GM21528 (cell line): ENCODE measurements around the gene GASK1A.
"Not testable (repeated sequence)": the region's sequence is repeated elsewhere in the genome, so short reads cannot be mapped to it uniquely, and the experiment has no call there.

Experiments
- ATAC-seq: cut with Tn5 transposase; IDR thresholded peaks from one replicate; pipeline ENCODE4 v1.9.1; 2021; ENCODE audit warnings: mild to moderate bottlenecking, moderate library complexity; ENCODE audit not compliant: unreplicated experiment, low FRiP score

Gene GASK1A

GRCh38 chr3:42979044-42979972 lies at the start of gene GASK1A:
TSS of gene GASK1A (plus strand) at chr3:42979311. CDS start at chr3:42979643, 332 bp downstream.
- no peak for ATAC-seq

DNA sequence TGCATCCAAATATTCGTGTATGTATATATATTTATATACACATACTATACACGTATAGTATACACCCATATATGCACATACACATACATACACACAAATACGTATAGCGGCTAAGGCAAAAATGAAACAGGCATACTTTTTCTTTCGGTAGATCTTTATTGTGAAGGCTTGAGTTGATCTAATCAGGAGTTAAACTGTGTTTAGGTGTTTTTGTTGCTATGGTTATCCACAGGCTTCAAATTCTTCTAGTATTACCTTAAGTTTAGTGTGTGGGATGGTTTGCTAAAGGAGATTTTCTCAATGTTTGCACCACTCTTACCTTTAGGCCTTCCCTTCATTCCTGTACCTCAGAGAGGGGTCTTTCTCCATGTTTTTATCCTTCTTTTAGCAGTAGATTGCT lies 45.0 kb upstream of the GASK1A start:
- no peak for ATAC-seq

DNA sequence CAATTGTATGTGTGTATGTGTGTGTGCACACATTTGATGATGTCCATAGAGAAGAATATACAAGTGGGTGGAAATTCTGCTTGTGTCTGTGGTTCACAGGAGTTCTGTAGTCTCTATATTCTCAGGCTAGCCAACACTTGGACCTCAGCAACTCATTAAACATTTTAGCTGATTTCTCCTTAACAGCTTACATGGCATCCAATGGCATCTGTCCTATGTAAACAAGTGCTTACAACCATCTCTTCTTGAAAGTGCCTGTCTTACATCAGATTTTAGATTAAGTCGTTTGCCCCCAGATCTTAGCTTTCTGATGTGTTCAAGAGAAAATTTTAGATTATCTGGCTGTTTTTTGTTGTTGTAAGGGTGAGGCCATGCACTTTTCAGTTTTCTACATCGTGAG lies 44.2 kb upstream of the GASK1A start:
- ATAC-seq = no peak

DNA sequence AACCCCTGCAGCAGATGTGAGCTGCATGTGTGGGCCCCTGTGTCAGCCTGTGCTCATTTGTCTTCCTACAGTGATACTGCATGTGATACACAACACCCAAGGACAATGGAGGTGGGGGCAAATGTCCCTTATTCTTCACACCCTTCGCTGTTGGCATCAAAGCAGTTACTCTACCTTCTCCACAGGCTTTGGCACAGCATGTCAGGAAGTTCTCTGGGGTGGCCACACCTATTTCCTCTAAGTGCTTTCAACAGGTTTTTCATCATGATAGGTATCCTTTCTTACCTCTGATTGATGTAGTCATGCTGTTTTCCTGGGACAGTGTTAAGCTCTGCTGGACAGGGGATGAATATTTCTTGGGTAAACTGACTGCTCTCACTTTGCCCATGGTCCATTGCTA lies 43.6 kb upstream of the GASK1A start:
- ATAC-seq = no peak

GRCh38 chr3:42936157-42936981 lies 42.7 kb upstream of the GASK1A start:
- ATAC-seq = no peak

DNA sequence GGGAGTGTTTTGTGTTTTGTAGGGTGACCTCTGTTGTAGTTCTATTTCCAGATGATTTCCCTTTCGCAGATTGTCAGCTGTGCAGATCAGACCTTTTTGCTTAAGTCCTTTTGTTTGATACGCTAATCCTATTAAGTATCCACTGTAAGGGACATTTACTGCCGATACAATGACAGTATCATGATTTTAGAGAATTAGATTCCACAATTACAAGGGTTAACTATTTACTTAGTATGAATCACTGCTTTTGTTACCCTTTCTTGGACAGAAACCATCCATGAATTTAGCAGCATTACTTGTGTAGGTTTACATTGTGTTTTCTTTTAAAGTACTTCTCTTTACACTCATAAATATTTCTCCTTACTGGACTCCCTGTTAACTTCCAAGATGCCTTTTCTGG lies 41.8 kb upstream of the GASK1A start:
- no peak for ATAC-seq

DNA sequence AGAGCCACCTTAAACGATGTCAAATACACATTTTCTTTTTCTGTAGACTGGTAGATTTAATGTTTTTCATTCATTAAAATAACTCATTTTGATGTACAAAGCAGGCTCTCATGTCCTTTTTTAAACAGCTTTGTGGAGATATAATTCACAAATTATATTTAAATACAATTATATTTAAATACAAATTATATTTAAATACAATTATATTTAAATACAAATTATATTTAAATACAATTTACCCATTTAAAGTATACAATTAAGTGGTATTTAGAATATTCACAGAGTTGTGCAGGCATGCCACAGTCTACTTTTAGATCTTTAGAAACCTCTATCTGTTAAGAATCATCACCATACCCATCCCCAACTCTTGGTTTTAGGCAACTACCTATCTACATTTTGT lies 36.4 kb upstream of the GASK1A start:
- ATAC-seq = no peak

DNA sequence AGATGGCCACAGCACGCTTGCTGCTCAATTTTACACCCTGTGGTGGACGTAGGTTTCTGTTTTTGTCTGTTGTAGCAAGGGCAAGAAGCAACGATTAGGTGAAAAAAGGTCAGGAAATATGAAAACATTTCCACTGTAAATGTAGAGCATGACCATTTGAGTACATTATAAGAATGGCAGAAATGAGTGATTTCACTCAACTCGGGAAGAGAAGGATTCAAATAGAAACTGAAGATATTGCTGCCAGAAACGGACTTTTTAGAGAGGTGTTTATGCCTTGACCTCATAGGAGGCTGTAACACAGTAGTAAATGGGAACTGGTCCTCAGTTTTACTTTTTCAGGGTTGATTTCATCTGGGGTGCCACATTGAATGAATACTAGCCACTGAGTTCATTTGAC lies 33.1 kb upstream of the GASK1A start:
- ATAC-seq = no peak

- no peak for ATAC-seq
Observed at GRCh38 chr3:42957573-42957972, 21.5 kb upstream of the GASK1A start.

- no peak for ATAC-seq
Observed at GRCh38 chr3:42960282-42960681, 18.8 kb upstream of the GASK1A start.

GRCh38 chr3:42960786-42961185 lies 18.3 kb upstream of the GASK1A start:
- ATAC-seq = no peak

DNA sequence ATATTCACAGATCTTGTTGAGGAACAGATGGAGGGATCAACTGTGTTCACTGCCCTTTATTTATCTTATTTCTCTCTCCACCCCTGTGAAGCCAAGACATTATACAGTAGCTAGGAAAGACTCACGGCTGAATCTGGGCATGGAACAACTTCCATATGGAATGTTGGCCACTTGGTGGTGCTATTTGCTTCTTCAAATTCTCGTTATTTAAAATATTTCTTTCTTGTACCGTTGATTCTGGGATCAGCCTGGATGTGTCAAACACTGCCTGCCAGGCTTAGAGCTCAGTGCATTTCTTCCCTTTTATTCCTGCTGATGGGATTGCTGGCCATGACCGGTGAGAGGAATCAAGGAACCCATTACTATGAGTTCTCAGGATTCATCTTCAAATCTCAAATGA lies 17.5 kb upstream of the GASK1A start:
- ATAC-seq = no peak

DNA sequence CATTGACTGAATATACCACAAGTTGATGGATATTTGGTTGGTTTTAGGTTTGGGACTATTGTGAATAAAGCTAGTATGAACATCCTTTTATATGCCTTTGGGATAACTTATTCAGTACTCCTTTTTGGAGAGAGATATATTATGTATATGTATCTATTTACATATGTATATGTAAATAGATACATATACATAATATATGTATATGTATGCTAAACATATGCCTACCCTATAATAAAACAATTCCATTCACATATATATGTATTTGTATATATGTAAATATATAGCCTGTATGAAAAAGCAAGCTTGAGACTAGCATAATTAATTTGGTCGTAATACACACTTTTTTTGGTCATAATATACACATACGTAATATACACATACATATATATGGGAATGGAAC lies 15.8 kb upstream of the GASK1A start:
- no peak for ATAC-seq

- no peak for ATAC-seq
Observed at GRCh38 chr3:42964266-42964665, 14.8 kb upstream of the GASK1A start.

GRCh38 chr3:42970557-42970956 lies 8.6 kb upstream of the GASK1A start:
- ATAC-seq = no peak

DNA sequence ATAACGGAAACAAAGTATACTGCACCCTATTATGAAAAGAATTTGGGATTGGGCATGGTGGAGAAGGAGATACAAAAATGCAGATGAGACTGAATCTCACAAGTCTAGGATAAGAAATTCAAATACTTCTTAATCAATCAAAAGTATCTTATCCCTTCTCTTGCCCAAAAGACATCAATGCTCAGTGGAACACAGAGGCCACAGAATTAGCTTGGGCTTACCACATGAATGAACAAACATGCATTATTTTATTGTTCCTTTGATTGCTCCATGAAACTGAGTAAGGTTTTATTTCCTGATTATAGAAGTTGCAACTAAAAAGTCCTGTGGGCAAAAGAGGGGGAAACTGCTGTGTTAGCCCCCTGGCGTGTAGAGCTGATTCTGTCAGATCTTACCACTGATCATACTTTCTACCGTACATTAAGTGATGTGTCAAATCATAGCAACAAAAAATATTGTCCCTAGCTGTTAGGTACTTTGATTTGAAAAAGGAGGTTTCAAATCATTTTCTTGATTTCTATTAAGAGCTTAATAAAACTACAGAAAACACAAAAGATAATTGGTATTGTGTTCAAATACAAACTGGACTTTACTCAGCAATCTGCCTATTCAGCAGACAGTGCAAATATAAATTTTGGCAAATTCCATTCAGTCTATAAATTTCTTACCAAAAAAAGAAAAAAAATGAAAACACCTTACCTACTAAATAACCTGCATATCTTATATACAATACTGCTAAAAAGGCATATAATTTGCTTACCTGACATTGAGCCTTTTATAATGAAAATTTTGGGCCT lies 7.9 kb upstream of the GASK1A start:
- no peak for ATAC-seq

GRCh38 chr3:42974906-42975305 lies 4.2 kb upstream of the GASK1A start:
- ATAC-seq = not testable (repeated sequence)

DNA sequence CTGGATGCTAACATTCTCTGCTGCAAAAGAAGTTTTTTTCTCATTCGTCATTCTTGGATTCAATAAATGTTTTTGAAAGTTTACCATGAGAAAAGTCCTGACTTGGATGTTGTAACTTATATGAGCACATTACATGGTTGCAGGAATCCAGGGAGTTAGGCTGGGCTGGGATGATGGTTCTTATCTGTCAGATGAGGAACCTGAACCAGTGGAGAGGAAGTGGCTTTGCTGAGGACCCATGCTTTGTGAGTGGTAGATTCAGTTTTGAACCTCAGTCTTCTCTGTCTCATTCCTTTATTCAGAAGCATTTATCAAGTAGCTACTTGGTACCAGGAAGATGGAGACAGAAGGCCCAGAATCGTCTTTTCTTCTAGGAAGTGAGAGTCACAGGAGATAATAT lies 3.7 kb upstream of the GASK1A start:
- no peak for ATAC-seq

DNA sequence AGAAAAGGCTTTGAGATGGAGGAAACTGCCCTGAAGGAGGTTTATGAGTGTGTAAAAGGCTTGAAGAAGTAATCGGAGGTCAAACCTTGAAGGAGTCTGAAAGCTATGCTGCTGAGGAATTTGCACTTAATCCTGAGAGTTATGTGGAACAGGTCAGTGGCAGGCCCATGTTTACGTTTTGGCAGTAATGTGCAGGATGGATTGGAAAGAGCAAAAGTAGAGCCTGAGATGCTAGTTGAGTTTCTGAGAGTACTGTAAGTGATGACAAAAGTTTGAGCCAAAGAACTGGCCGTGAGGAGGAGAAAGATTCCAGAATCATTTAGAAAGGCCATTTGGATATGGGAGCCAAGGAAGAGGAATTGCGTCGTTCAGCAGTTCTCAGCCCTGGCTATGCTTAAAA lies 3.2 kb upstream of the GASK1A start:
- ATAC-seq = no peak

GRCh38 chr3:42980209-42980608 lies 1.1 kb downstream of the GASK1A start:
- ATAC-seq = no peak

DNA sequence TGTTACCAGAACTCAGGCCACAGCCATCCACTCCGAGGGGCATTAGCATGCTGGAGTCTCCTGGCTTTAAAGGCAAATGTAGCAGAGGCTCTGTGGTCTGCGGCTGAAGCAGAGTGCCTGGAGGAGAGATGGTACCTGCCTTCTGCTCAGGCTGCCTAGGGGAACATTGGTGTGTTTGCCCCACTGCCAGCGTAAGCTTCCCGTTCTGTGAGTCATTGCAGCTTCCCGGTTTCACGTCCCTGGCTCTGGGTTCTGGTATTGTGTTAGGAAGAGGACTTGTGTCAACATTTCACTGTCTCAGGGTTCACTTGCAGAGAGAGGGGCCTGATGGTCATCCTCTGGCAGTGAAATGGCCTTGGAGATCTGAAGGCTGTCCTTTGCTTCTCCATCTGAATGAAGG lies 1.8 kb downstream of the GASK1A start:
- ATAC-seq = no peak
